Vagina (tissue), 2 donors: ENCODE data around the gene ENTPD2. TPM values are rescaled to one million over a fixed set of nuclear protein-coding genes. Genes with fewer than 3 reads are reported as not detected.
"Not testable (repeated sequence)": the region's sequence is repeated elsewhere in the genome, so short reads cannot be mapped to it uniquely, and the experiment has no call there.

Source experiments
- DNase-seq, 2 donors: peaks; one replicate each; pipeline ENCODE4 v3.0.0-alpha.2; 2017; ENCODE audit errors: extremely low spot score in 2 of 2
- H3K27ac ChIP-seq: fragments of 200-600 bp; sonication (generic); one replicate; pipeline ENCODE4 v1.5.1; 2019
- H3K27me3 ChIP-seq: fragments of 200-600 bp; sonication (generic); one replicate; pipeline ENCODE4 v1.5.1; 2019
- H3K36me3 ChIP-seq, 2 donors: fragments of 200-600 bp; sonication (generic); one replicate each; pipeline ENCODE4 v1.5.1; 2017 to 2019
- H3K4me1 ChIP-seq: fragments of 200-600 bp; sonication (generic); one replicate; pipeline ENCODE4 v1.5.1; 2019
- H3K4me3 ChIP-seq, 2 donors: fragments of 200-600 bp; sonication (generic); 1 replicate in 1 of 2; 2 replicates in 1 of 2; pipeline ENCODE4 v1.5.1; 2016 to 2019
- H3K9me3 ChIP-seq: fragments of 200-600 bp; sonication (generic); one replicate; pipeline ENCODE4 v1.5.1; 2019
- POLR2A ChIP-seq, 2 donors: fragments of 450-650 bp; IDR thresholded peaks; one replicate each; pipeline ENCODE4 v1.6.1; 2017; ENCODE audit warnings: antibody characterized with exemption in 2 of 2, mild to moderate bottlenecking in 2 of 2, moderate library complexity in 2 of 2
- POLR2AphosphoS5 ChIP-seq, 2 donors: sonication (generic); formaldehyde crosslinking; IDR thresholded peaks; one replicate each; pipeline ENCODE4 v1.9.0; 2017; ENCODE audit warnings: antibody characterized with exemption in 2 of 2, mild to moderate bottlenecking in 2 of 2, low read depth in 1 of 2; ENCODE audit not compliant: insufficient read depth in 1 of 2
- intact Hi-C: fragments of 100-400 bp; cut with DNase I; formaldehyde crosslinking; loops from one replicate; pipeline ENCODE4 v1.15.1; 2023
- total RNA-seq: library from RNA; depleted of rRNA; stranded (reverse); fragments of >200 nt; gene quantifications from one replicate; pipeline ENCODE4 v1.2.3, GENCODE V29; 2016
- TF ChIP-seq, protein P1 (sequence below), 3 experiments: fragments of 450-650 bp in 2 of 3; fragments of 200-600 bp in 1 of 3; sonication (generic) in 1 of 3; IDR thresholded peaks; one replicate each; pipeline ENCODE4 v1.5.1; 2017 to 2019; ENCODE audit warnings: antibody characterized with exemption in 3 of 3, mild to moderate bottlenecking in 2 of 3, moderate library complexity in 2 of 3

Gene ENTPD2
- total RNA-seq, 1 donor from 2014 or later, result 4.9 TPM

DNA sequence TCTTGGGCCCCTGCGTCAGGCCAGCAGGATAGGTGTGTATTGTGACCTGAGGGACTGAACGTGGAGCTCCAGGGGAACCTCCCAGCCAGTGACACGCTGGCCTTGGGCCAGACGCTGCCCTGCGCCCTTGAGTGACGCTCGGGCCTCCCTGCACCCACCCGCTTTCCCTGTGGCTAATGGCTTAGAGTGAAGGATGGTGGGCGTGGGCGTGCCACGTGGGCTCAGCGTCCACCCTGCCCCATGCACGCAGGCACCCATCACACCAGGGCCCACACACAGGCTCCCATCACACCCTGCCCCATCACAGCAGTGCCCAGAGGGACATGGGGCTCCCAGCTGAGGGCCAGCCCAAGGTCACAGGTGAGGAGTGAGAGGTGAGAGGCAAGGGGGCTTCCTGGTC is 16.8 kb downstream of the ENTPD2 start:
- no peak overlapping the region for H3K4me3 ChIP-seq
- no peaks in the 10 kb centered on the region for H3K9me3 ChIP-seq
- no peak for DNase-seq
- intact Hi-C loops, result no loop called here
- H3K27me3 ChIP-seq, result no peaks in the 10 kb centered on the region
- peaks cover 15% of the 10 kb centered on the region for H3K4me1 ChIP-seq
- TF ChIP-seq POLR2A (IDR thresholded peaks at IDR 0.05), result no peak
- no peak for TF ChIP-seq POLR2AphosphoS5 (IDR thresholded peaks at IDR 0.05; ENCODE audit: insufficient read depth in 1 of 2, low read depth in 1 of 2)
- TF ChIP-seq, protein P1, sequence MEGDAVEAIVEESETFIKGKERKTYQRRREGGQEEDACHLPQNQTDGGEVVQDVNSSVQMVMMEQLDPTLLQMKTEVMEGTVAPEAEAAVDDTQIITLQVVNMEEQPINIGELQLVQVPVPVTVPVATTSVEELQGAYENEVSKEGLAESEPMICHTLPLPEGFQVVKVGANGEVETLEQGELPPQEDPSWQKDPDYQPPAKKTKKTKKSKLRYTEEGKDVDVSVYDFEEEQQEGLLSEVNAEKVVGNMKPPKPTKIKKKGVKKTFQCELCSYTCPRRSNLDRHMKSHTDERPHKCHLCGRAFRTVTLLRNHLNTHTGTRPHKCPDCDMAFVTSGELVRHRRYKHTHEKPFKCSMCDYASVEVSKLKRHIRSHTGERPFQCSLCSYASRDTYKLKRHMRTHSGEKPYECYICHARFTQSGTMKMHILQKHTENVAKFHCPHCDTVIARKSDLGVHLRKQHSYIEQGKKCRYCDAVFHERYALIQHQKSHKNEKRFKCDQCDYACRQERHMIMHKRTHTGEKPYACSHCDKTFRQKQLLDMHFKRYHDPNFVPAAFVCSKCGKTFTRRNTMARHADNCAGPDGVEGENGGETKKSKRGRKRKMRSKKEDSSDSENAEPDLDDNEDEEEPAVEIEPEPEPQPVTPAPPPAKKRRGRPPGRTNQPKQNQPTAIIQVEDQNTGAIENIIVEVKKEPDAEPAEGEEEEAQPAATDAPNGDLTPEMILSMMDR (IDR thresholded peaks at IDR 0.05), result no peak
- H3K27ac ChIP-seq, result no peak overlapping the region
- H3K36me3 ChIP-seq, result peaks cover 0 to 7% of the 10 kb centered on the region in 2 donors

DNA sequence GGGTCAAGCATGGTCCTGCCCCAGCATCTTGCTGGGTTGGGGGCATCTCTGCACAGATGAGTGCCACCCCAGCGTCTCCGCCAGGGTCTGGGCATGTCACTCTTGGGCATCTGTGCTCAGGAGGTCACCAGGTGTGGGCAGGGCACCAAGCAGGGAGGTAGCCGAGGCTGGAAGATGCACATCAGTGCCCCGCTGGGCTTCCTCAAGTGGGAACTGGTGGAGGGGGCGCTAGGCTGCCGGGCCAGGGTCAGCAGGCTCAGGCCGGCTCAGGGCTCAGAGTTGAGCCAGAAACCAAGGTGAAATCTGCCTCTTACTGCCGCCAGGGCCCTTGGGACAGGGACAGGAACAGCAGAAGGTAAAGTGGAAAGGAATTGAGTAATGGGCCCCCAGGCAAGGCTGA is 17.9 kb downstream of the ENTPD2 start:
- intact Hi-C loops, result no loop called here
- Histone ChIP-seq H3K27me3 (no peaks in the 10 kb centered on the region), H3K9me3 (no peaks in the 10 kb centered on the region), H3K4me1 (peaks cover 15% of the 10 kb centered on the region), H3K27ac (no peak overlapping the region), H3K36me3 (peaks cover 0 to 7% of the 10 kb centered on the region in 2 donors), H3K4me3 (no peak overlapping the region)
- TF ChIP-seq, protein P1 (IDR thresholded peaks at IDR 0.05), result no peak
- no peak for TF ChIP-seq POLR2A (IDR thresholded peaks at IDR 0.05)
- TF ChIP-seq POLR2AphosphoS5 (IDR thresholded peaks at IDR 0.05; ENCODE audit: insufficient read depth in 1 of 2, low read depth in 1 of 2), result no peak
- DNase-seq, result no peak

DNA sequence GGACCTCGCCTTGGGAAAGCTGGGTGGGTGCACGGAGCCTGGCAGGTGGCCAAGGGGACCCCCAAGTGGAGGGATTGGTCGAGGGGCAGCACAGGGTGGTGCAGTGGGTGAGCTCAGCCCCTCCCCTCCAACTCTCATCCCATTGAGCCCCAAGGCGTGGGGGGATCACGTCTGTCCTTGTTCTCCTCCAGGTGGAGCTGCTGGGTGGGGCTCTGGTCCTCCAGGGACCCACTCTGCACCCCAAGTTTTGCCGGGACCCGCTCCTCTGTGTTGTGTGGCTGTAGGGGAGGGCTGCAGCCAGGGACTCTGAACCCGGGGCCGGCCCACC is 18.4 kb downstream of the ENTPD2 start:
- H3K9me3 ChIP-seq, result no peaks in the 10 kb centered on the region
- intact Hi-C loops, result no loop called here
- TF ChIP-seq, protein P1 (IDR thresholded peaks at IDR 0.05), result no peak
- TF ChIP-seq POLR2A (IDR thresholded peaks at IDR 0.05), result no peak
- no peak for TF ChIP-seq POLR2AphosphoS5 (IDR thresholded peaks at IDR 0.05; ENCODE audit: insufficient read depth in 1 of 2, low read depth in 1 of 2)
- DNase-seq, result no peak
- peaks cover 15% of the 10 kb centered on the region for H3K4me1 ChIP-seq
- H3K27me3 ChIP-seq, result no peaks in the 10 kb centered on the region
- H3K36me3 ChIP-seq, result peaks cover 0 to 7% of the 10 kb centered on the region in 2 donors
- H3K27ac ChIP-seq, result no peak overlapping the region
- H3K4me3 ChIP-seq, result no peak overlapping the region

DNA sequence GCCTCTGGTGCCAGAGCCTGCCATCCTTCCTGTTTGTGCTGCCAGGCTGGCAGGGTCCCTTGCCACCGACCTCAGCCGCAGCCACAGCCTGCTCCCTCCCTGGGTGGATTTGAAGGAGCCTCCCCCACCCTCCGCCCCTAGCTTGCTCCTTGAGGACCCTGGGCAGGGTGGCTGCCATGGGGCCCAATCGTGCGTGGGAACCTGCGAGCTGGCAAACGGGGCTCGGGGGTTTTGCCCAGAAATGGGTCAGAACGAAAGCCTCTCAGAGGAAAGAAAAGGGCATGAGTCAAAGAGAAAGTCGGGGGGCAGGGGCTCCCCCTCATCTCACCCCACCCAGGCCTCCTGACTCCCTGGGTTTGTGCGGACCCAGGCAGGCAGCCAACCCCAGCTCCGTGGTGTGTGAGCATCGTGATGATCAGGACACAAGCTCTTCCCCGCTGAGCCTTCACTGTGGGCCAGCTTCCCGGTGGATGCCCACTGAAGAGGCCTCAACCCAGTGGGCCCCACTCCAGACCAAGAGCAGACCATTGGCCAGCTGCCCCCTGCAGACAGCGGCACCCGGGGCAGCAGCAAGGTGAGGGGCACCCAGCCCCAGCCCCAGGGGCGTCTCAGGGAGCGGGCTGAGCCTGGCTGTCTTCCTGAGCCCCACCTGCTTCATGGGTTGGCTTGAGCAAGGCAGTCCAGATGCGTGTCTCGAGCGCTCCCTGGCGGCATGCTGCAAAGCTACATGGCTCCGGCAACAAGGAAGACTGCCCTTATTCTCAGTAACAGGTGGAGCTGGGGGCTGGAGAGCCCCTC is 19.0 kb downstream of the ENTPD2 start:
- no peak overlapping the region for H3K27ac ChIP-seq
- peaks cover 0 to 7% of the 10 kb centered on the region in 2 donors for H3K36me3 ChIP-seq
- DNase-seq, result no peak
- TF ChIP-seq POLR2A (IDR thresholded peaks at IDR 0.05) (no peak), POLR2AphosphoS5 (IDR thresholded peaks at IDR 0.05; ENCODE audit: insufficient read depth in 1 of 2, low read depth in 1 of 2) (no peak)
- TF ChIP-seq, protein P1 (IDR thresholded peaks at IDR 0.05), result peak; percentile 75 to 86 (median 76)
- H3K4me1 ChIP-seq, result peaks cover 15% of the 10 kb centered on the region
- no peaks in the 10 kb centered on the region for H3K27me3 ChIP-seq
- H3K4me3 ChIP-seq, result no peak overlapping the region
- intact Hi-C loops, result no loop called here
- no peaks in the 10 kb centered on the region for H3K9me3 ChIP-seq

DNA sequence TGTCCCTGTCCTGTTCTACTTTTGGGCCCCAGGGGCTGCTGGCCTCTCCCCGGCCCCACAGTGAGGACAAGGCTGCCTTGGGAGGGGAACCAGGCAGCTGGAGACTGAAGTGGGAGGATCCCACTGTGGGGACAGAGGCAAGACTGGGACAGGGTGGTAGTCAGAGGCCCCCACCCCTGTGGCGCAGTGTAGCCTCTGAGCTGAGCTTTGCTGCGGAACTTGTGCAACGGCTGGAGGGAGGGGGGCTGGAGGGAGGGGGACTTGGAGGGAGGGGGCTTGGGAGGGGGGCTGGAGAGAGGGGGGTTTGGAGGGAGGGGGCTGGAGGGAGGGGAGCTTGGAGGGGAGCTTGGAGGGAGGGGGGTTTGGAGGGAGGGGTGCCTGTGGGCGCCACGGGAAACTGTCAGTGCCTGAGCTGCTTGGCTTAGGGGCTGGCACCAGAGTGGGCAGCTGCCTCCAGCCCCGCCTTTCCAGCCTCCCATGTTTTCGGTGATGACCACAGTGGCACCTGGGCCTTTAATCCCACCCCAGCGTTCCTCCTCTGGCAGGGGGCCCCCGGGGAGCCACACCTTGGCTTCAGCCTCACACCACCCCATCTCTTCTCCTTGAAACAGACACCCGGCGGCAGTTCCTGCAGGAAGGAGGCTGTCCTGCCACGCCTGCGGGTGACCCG is 19.7 kb downstream of the ENTPD2 start:
- H3K36me3 ChIP-seq, result no peaks in the 10 kb centered on the region
- H3K4me3 ChIP-seq, result peak overlapping the region in 1 of 2 donors; percentile 16
- TF ChIP-seq, protein P1 (IDR thresholded peaks at IDR 0.05), result no peak
- TF ChIP-seq POLR2A (IDR thresholded peaks at IDR 0.05) (no peak), POLR2AphosphoS5 (IDR thresholded peaks at IDR 0.05; ENCODE audit: insufficient read depth in 1 of 2, low read depth in 1 of 2) (no peak)
- DNase-seq, result no peak
- H3K27ac ChIP-seq, result no peak overlapping the region
- peaks cover 19% of the 10 kb centered on the region for H3K4me1 ChIP-seq
- H3K27me3 ChIP-seq, result no peaks in the 10 kb centered on the region
- H3K9me3 ChIP-seq, result no peaks in the 10 kb centered on the region
- intact Hi-C loops, result no loop called here

DNA sequence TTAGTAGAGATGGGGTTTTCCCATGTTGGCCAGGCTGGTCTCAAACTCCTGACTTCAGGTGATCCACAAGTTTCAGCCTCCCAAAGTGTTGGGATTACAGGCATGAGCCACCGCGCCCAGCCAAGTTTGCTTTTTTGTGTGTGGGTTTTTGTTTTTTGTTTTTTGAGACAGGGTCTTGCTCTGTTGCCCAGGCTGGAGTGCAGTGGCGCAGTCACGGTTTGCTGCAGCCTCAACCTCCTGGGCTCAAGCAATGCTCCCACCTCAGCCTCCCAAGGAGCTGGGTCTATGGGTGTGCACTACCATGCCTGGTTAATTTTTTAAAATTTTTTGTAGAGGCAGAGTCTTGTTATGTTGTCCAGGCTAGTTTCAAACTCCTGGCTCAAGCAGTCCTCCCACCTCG is 20.4 kb downstream of the ENTPD2 start:
- H3K4me3 ChIP-seq, result peak overlapping the region in 1 of 2 donors; percentile 16
- H3K36me3 ChIP-seq, DNase-seq, H3K27me3 ChIP-seq, H3K27ac ChIP-seq, H3K9me3 ChIP-seq, intact Hi-C loops: not testable (repeated sequence)
- H3K4me1 ChIP-seq, result peaks cover 26% of the 10 kb centered on the region
